Progenitor cell of endocrine pancreas (in vitro differentiated cells): Measurements from ENCODE around the gene FRMPD2. TPM values are rescaled to one million over a fixed set of nuclear protein-coding genes. Genes with fewer than 3 reads are reported as not detected.

ENCODE experiments used
- DNase-seq: peaks from one replicate; pipeline ENCODE4 v3.0.0; 2021; ENCODE audit warnings: low spot score; ENCODE audit not compliant: unreplicated experiment
- H3K27ac Mint-ChIP-seq: 2 replicates; pipeline ENCODE4 v1.8.0; 2021; ENCODE audit warnings: mild to moderate bottlenecking, moderate library complexity, mixed read lengths
- H3K27me3 Mint-ChIP-seq: 2 replicates; pipeline ENCODE4 v1.8.0; 2021; ENCODE audit warnings: mixed read lengths
- H3K36me3 Mint-ChIP-seq: 2 replicates; pipeline ENCODE4 v1.8.0; 2022; ENCODE audit warnings: mixed read lengths; ENCODE audit not compliant: insufficient read depth
- H3K4me1 Mint-ChIP-seq: 2 replicates; pipeline ENCODE4 v1.8.0; 2021; ENCODE audit warnings: low read depth, mixed read lengths
- H3K4me3 Mint-ChIP-seq: 2 replicates; pipeline ENCODE4 v1.8.0; 2021; ENCODE audit warnings: low read depth, mild to moderate bottlenecking, moderate library complexity, mixed read lengths
- H3K9me3 Mint-ChIP-seq: 2 replicates; pipeline ENCODE4 v1.8.0; 2021; ENCODE audit warnings: low read depth, mixed read lengths
- CTCF ChIP-seq: fragments of 200-600 bp; sonication (generic); IDR thresholded peaks from one replicate; pipeline ENCODE4 v1.5.0; 2021; ENCODE audit warnings: antibody characterized with exemption, mild to moderate bottlenecking; ENCODE audit not compliant: unreplicated experiment
- total RNA-seq: library from RNA; stranded (reverse); gene quantifications from 2 replicates; pipeline ENCODE4 v1.2.1, GENCODE V29; 2021

Gene FRMPD2
- total RNA-seq, 1 donor from 2014 or later: 1.2 TPM

- H3K36me3 Mint-ChIP-seq: no peaks in the 10 kb centered on the region
- no peak for TF ChIP-seq CTCF
- H3K27me3 Mint-ChIP-seq: peaks cover 15% of the 10 kb centered on the region
- no peak for DNase-seq
- H3K4me1 Mint-ChIP-seq: peaks cover 9% of the 10 kb centered on the region
- H3K9me3 Mint-ChIP-seq: peaks cover under 1% of the 10 kb centered on the region
- H3K4me3 Mint-ChIP-seq: no peak overlapping the region
- no peak overlapping the region for H3K27ac Mint-ChIP-seq
These were observed 1.8 kb downstream of the FRMPD2 start for GRCh38 chr10:48272682-48273081.

- Mint-ChIP-seq H3K4me3 (no peak overlapping the region), H3K36me3 (no peaks in the 10 kb centered on the region), H3K4me1 (peaks cover 9% of the 10 kb centered on the region), H3K27ac (no peak overlapping the region), H3K9me3 (no peaks in the 10 kb centered on the region), H3K27me3 (peaks cover 15% of the 10 kb centered on the region)
- DNase-seq: no peak
- TF ChIP-seq CTCF: no peak
These were observed 3.3 kb downstream of the FRMPD2 start for GRCh38 chr10:48271047-48271730.

GRCh38 chr10:48266528-48266927 is 8.0 kb downstream of the FRMPD2 start:
- H3K9me3 Mint-ChIP-seq: peaks cover 3% of the 10 kb centered on the region
- no peak overlapping the region for H3K27ac Mint-ChIP-seq
- TF ChIP-seq CTCF: no peak
- H3K4me3 Mint-ChIP-seq: no peak overlapping the region
- no peaks in the 10 kb centered on the region for H3K36me3 Mint-ChIP-seq
- H3K4me1 Mint-ChIP-seq: no peaks in the 10 kb centered on the region
- peaks cover 13% of the 10 kb centered on the region for H3K27me3 Mint-ChIP-seq
- DNase-seq: no peak

- DNase-seq: no peak
- TF ChIP-seq CTCF: no peak
- H3K9me3 Mint-ChIP-seq: no peaks in the 10 kb centered on the region
- H3K4me1 Mint-ChIP-seq: peaks cover 4% of the 10 kb centered on the region
- peaks cover 3% of the 10 kb centered on the region for H3K27me3 Mint-ChIP-seq
- H3K4me3 Mint-ChIP-seq: no peak overlapping the region
- H3K27ac Mint-ChIP-seq: no peak overlapping the region
- no peaks in the 10 kb centered on the region for H3K36me3 Mint-ChIP-seq
These were observed 16.4 kb downstream of the FRMPD2 start for GRCh38 chr10:48258105-48258504.

- no peak overlapping the region for H3K27ac Mint-ChIP-seq
- peaks cover 3% of the 10 kb centered on the region for H3K27me3 Mint-ChIP-seq
- no peak for TF ChIP-seq CTCF
- H3K36me3 Mint-ChIP-seq: no peaks in the 10 kb centered on the region
- H3K9me3 Mint-ChIP-seq: no peaks in the 10 kb centered on the region
- H3K4me1 Mint-ChIP-seq: peaks cover 9% of the 10 kb centered on the region
- no peak for DNase-seq
- no peak overlapping the region for H3K4me3 Mint-ChIP-seq
These were observed 17.0 kb downstream of the FRMPD2 start for GRCh38 chr10:48257407-48257961.
